ENCODE results near the gene KMO. TPM values are rescaled to one million over a fixed set of nuclear protein-coding genes. Genes with fewer than 3 reads are reported as not detected.
A peak's percentile ranks its signal among the peaks of the same experiment; 100 is the strongest.

Gene KMO
- total and polyA plus RNA-seq, 2 of the 4 experiments (the other 2 are of a cell fraction): not detected

DNA sequence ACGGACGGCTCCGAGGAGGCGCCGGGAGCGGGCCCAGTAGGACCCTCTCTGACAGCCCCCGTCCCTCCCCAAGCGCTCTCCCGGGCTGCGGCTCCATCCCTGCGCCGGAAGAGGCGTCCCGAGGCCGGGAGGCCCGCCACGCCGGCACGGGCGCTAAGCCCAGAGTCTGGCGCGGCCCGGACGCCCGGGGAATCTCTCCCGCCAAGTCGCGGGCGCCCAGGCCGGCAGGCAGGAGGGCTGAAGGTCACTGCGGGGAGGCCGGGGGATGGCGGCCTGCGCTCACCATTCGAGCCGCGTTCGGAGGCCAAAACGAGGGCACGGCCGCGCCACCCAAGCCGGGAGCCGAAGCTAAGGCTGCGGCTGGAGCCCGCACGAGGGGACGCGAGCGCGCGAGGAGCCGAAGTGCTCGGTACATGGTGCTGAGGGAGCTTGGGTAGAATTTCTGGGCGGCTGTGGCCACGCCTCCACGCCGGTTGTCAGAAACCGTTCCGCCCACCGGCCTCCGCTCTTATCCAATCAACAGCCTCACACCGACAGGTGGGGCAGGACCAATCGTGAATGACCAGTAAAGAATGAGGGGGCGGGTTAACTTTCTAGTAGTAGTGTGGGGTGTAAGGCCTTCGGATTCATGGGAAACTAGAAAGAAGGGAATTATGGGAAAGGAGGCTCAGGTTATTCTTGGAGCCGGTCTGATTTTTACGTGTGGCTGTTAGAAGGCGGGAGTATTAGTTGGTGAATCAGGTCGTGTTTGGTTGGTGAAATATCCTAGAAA is 12.7 kb upstream of the KMO start, which contains the start of gene FH:
TSS of gene FH (minus strand) at position 448 of the 772 bp plus-strand sequence. CDS start at position 415, 33 bp downstream.
- in situ Hi-C loops (cut with MboI; ENCODE audit: low sequenced_read_pairs): loop anchor here (5.0 to 25.0 kb wide), 2 partner anchors 318 to 1332 kb away; no protein-coding TSS in a partner anchor
- H3K27ac ChIP-seq (ENCODE audit: insufficient read depth, low read length): peak within 1 kb of the TSS; percentile 77
- POLR2A ChIA-PET (ENCODE audit: unreplicated experiment): no interaction called here

More for the DNA sequence above, 12.7 kb upstream of the KMO start, which contains the start of gene FH:
- Histone ChIP-seq H3K18ac (ENCODE audit: low read depth, low read length) (no peak within 1 kb of the TSS), H4K20me1 (ENCODE audit: insufficient read depth, low read length) (no peaks in the 10 kb centered on the region), H3K4ac (ENCODE audit: low read depth, low read length) (peak within 1 kb of the TSS; percentile 64; the same call in 1 of the 2 replicates), H2BK20ac (ENCODE audit: low read depth, low read length) (no peak within 1 kb of the TSS), H3K9me3 (ENCODE audit: control insufficient read depth, insufficient read depth, low read length) (no peaks in the 10 kb centered on the region), H4K8ac (ENCODE audit: low read depth in 2 of 2, low read length in 2 of 2) (peak within 1 kb of the TSS; percentile 57 to 61; a peak in 3 of 4 replicates), H3K4me2 (ENCODE audit: low read depth, low read length) (peak within 1 kb of the TSS; percentile 96), H3K9ac (ENCODE audit: low read depth, low read length) (peak within 1 kb of the TSS; percentile 67), H3K79me1 (ENCODE audit: low read depth in 1 of 2, low read length in 2 of 2) (peaks cover 7 to 23% of the 10 kb centered on the region in 2 experiments; a peak in 2 of 4 replicates), H2AFZ (replicated peaks; ENCODE audit: low read length, poor library complexity) (peak within 1 kb of the TSS; percentile 98), H3K9me1 (ENCODE audit: insufficient read depth, low read length) (no peaks in the 10 kb centered on the region), H3K27me3 (ENCODE audit: control insufficient read depth, insufficient read depth, low read length) (peaks cover 8% of the 10 kb centered on the region), H2BK5ac (ENCODE audit: low read depth, low read length, poor library complexity, severe bottlenecking) (peak within 1 kb of the TSS; percentile 71), H3K36me3 (ENCODE audit: control insufficient read depth, insufficient read depth, low read length) (no peaks in the 10 kb centered on the region), H2BK120ac (ENCODE audit: low read depth, low read length) (no peak within 1 kb of the TSS), H3K4me1 (ENCODE audit: control insufficient read depth, insufficient read depth, low read length) (0 out of 2 replicates have a peak, but pooled peaks cover 2% of the 10 kb centered on the region), H4K5ac (ENCODE audit: low read depth, low read length) (peak within 1 kb of the TSS; percentile 3; the same call in 1 of the 2 replicates), H4K91ac (ENCODE audit: insufficient read depth, low read depth, low read length) (0 out of 2 replicates have a peak within 1 kb of the TSS, but pooled peaks have one; percentile 13), H3K14ac (replicated peaks; ENCODE audit: low read depth, low read length) (peak within 1 kb of the TSS; percentile 74), H3K56ac (ENCODE audit: extremely low read depth, insufficient read depth, low read length) (peak within 1 kb of the TSS; percentile 82; the same call in 1 of the 2 replicates), H2AK9ac (replicated peaks; ENCODE audit: low read depth, low read length, poor library complexity) (peak within 1 kb of the TSS; percentile 95), H3K4me3 (ENCODE audit: insufficient read depth, low read depth, low read length) (peak within 1 kb of the TSS; percentile 94), H3K23ac (ENCODE audit: low read depth, low read length) (peak within 1 kb of the TSS; percentile 77), H2AK5ac (ENCODE audit: low read depth, low read length) (no peak within 1 kb of the TSS), H2BK15ac (ENCODE audit: low read depth, low read length) (no peak within 1 kb of the TSS)
- DNase-seq (peak; percentile 98), ATAC-seq (ENCODE audit: low read depth) (peak; percentile 98)
- intact Hi-C loops (cut with micrococcal nuclease) (no loop called here), dilution Hi-C loops (cut with HindIII; ENCODE audit: low sequenced_read_pairs, unreplicated experiment) (no loop called here)
- CTCF ChIA-PET: interaction anchor here (0.5 kb wide), 1 partner anchor 324 kb away, joined by 3 read pairs; no protein-coding TSS in a partner anchor
- BruUV-seq (replicated peaks): no TSS peak
- WGBS, 2 experiments (ENCODE audit: extremely low coverage in 2 of 2, insufficient read length in 1 of 2): 0% methylated on average over 22 of the region's 70 CpGs; no CpG with 5 or more reads in 1 of the 2 experiments
- TF ChIP-seq RCOR1 (IDR thresholded peaks at IDR 0.05; ENCODE audit: insufficient replicate concordance, low read length) (peak; percentile 37), MXI1 (IDR thresholded peaks at IDR 0.05; ENCODE audit: borderline replicate concordance, low read depth, low read length) (peak; percentile 82; the same call in 1 of the 2 replicates), BHLHE40 (IDR thresholded peaks at IDR 0.05; ENCODE audit: low read depth, low read length) (no peak), POLR2A (IDR thresholded peaks at IDR 0.05; ENCODE audit: low read depth, low read length) (peak; percentile 79), CEBPB (IDR thresholded peaks at IDR 0.05; ENCODE audit: low read depth, low read length) (no peak)
- TF ChIP-seq, protein P1, sequence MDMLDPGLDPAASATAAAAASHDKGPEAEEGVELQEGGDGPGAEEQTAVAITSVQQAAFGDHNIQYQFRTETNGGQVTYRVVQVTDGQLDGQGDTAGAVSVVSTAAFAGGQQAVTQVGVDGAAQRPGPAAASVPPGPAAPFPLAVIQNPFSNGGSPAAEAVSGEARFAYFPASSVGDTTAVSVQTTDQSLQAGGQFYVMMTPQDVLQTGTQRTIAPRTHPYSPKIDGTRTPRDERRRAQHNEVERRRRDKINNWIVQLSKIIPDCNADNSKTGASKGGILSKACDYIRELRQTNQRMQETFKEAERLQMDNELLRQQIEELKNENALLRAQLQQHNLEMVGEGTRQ (IDR thresholded peaks at IDR 0.05; ENCODE audit: low read depth, low read length): peak; percentile 41; the same call in 1 of the 2 replicates

All from IMR-90 (cell line).